H1 (cell line): Measurements from ENCODE around the gene AMOTL2. TPM values are rescaled to one million over a fixed set of nuclear protein-coding genes. Genes with fewer than 3 reads are reported as not detected.

ENCODE experiments used
- CTCF ChIA-PET: fragments of 300-600 bp; sonication (Branson Sonifier 250); formaldehyde crosslinking; loops from one replicate; lab custom pipeline; 2021; ENCODE audit not compliant: partially characterized antibody; lab: Charles Lee
- POLR2A ChIA-PET: fragments of 300-600 bp; sonication (Branson Sonifier 250); formaldehyde crosslinking; loops from one replicate; lab custom pipeline; 2021; ENCODE audit warnings: inconsistent platforms; ENCODE audit not compliant: partially characterized antibody; lab: Charles Lee
- DNase-seq, 2 experiments: peaks; one replicate each; pipeline versions ENCODE4 v3.0.0 to v3.0.0-alpha.2; 2010 to 2022; ENCODE audit warnings: low spot score in 2 of 2, low read depth in 1 of 2, mixed read lengths in 1 of 2
- FAIRE-seq: peaks from 2 replicates; lab custom pipeline; 2011; peaks lifted over from hg19 to GRCh38; lab: Jason Lieb, UNC
- H2AFZ ChIP-seq: 2 replicates; pipeline ENCODE4 v1.8.1; 2012; ENCODE audit warnings: low read length, inconsistent platforms
- H2AK5ac ChIP-seq: 2 replicates; pipeline ENCODE4 v1.6.1; 2013; ENCODE audit warnings: low read depth, low read length
- H2BK120ac ChIP-seq: replicated peaks from 2 replicates; pipeline ENCODE3; 2013; ENCODE audit warnings: low read depth, low read length, inconsistent platforms
- H2BK12ac ChIP-seq: 2 replicates; pipeline ENCODE4 v1.6.1; 2013; ENCODE audit warnings: low read depth, low read length
- H2BK15ac ChIP-seq: 2 replicates; pipeline ENCODE4 v1.6.1; 2013; ENCODE audit warnings: low read length
- H2BK20ac ChIP-seq: 2 replicates; pipeline ENCODE4 v1.6.1; 2013; ENCODE audit warnings: low read length
- H2BK5ac ChIP-seq: 2 replicates; pipeline ENCODE4 v1.6.1; 2013; ENCODE audit warnings: low read depth, low read length
- H3K14ac ChIP-seq: 2 replicates; pipeline ENCODE4 v1.6.1; 2013; ENCODE audit warnings: inconsistent platforms; ENCODE audit not compliant: insufficient read length
- H3K18ac ChIP-seq: 2 replicates; pipeline ENCODE4 v1.6.1; 2013; ENCODE audit warnings: low read length; ENCODE audit errors: extremely low read depth
- H3K23ac ChIP-seq: 2 replicates; pipeline ENCODE4 v1.6.1; 2013; ENCODE audit warnings: inconsistent platforms; ENCODE audit not compliant: insufficient read length
- H3K23me2 ChIP-seq: 2 replicates; pipeline ENCODE4 v1.6.1; 2013; ENCODE audit warnings: low read depth, low read length
- H3K27ac ChIP-seq: 2 replicates; pipeline ENCODE4 v1.6.1; 2011; ENCODE audit warnings: low read depth, low read length, inconsistent platforms
- H3K27me3 ChIP-seq, 4 experiments: replicated peaks in 1 of 4; 1 replicate in 1 of 4; 2 replicates in 3 of 4; pipeline versions ENCODE4 v1.6.1 to v1.8.1; 2011 to 2013; ENCODE audit warnings: low read length in 3 of 4, mild to moderate bottlenecking in 3 of 4, inconsistent platforms in 2 of 4, mixed read lengths in 2 of 4, moderate library complexity in 1 of 4; ENCODE audit not compliant: control insufficient read depth in 3 of 4, insufficient read depth in 3 of 4; ENCODE audit errors: extremely low read depth in 1 of 4
- H3K36me3 ChIP-seq, 4 experiments: 2 replicates each; pipeline versions ENCODE4 v1.6.1 to v1.8.1; 2011 to 2013; ENCODE audit warnings: mild to moderate bottlenecking in 4 of 4, low read length in 3 of 4, moderate library complexity in 2 of 4, control low read depth in 1 of 4, inconsistent platforms in 1 of 4; ENCODE audit not compliant: insufficient read depth in 4 of 4, control insufficient read depth in 2 of 4
- H3K4ac ChIP-seq: replicated peaks from 2 replicates; pipeline ENCODE3; 2013; ENCODE audit warnings: low read length, low read depth, mixed read lengths, inconsistent platforms; ENCODE audit not compliant: insufficient read length
- H3K4me1 ChIP-seq, 4 experiments: replicated peaks in 1 of 4; 1 replicate in 1 of 4; 2 replicates in 3 of 4; pipeline versions ENCODE4 v1.6.1 to v1.8.1; 2011 to 2013; ENCODE audit warnings: low read length in 3 of 4, inconsistent platforms in 2 of 4, mixed read lengths in 1 of 4; ENCODE audit not compliant: insufficient read depth in 4 of 4, control insufficient read depth in 3 of 4
- H3K4me2 ChIP-seq, 2 experiments: 2 replicates each; pipeline versions ENCODE4 v1.6.1 to v1.8.1; 2011 to 2013; ENCODE audit warnings: low read depth in 2 of 2, low read length in 2 of 2, control low read depth in 1 of 2, inconsistent platforms in 1 of 2, mild to moderate bottlenecking in 1 of 2; ENCODE audit not compliant: insufficient read depth in 1 of 2
- H3K4me3 ChIP-seq, 4 experiments: fragments of 200-600, 300-600 bp in 1 of 4; sonication (generic), shearing (Covaris generic), sonication (Bioruptor Twin) in 1 of 4; 2 replicates each; pipeline versions ENCODE4 v1.5.1 to v1.8.1; 2011 to 2016; ENCODE audit warnings: low read length in 4 of 4, low read depth in 3 of 4, control low read depth in 2 of 4, inconsistent platforms in 2 of 4, mild to moderate bottlenecking in 2 of 4, mixed read lengths in 1 of 4, moderate library complexity in 1 of 4; ENCODE audit not compliant: insufficient read depth in 2 of 4; ENCODE audit errors: extremely low read depth in 1 of 4
- H3K56ac ChIP-seq: replicated peaks from 2 replicates; pipeline ENCODE3; 2013; ENCODE audit warnings: low read depth, mild to moderate bottlenecking, mixed read lengths, low read length, inconsistent platforms; ENCODE audit not compliant: insufficient read length
- H3K79me1 ChIP-seq: 2 replicates; pipeline ENCODE4 v1.6.1; 2013; ENCODE audit warnings: low read depth, low read length, control low read depth
- H3K79me2 ChIP-seq, 2 experiments: 2 replicates each; pipeline versions ENCODE4 v1.6.1 to v1.8.1; 2012 to 2013; ENCODE audit warnings: low read length in 2 of 2, mild to moderate bottlenecking in 2 of 2, inconsistent platforms in 1 of 2; ENCODE audit not compliant: insufficient read depth in 2 of 2, control insufficient read depth in 1 of 2
- H3K9ac ChIP-seq, 4 experiments: replicated peaks in 1 of 4; 1 replicate in 1 of 4; 2 replicates in 3 of 4; pipeline versions ENCODE4 v1.6.1 to v1.8.1; 2011 to 2013; ENCODE audit warnings: low read depth in 3 of 4, low read length in 3 of 4, control low read depth in 2 of 4, mild to moderate bottlenecking in 2 of 4, moderate library complexity in 2 of 4, inconsistent platforms in 1 of 4; ENCODE audit errors: extremely low read depth in 1 of 4
- H3K9me3 ChIP-seq, 2 experiments: 2 replicates each; pipeline versions ENCODE4 v1.6.1 to v1.8.1; 2012 to 2013; ENCODE audit warnings: mild to moderate bottlenecking in 2 of 2, moderate library complexity in 2 of 2, control low read depth in 1 of 2, inconsistent platforms in 1 of 2, low read depth in 1 of 2, low read length in 1 of 2, mixed read lengths in 1 of 2; ENCODE audit not compliant: insufficient read depth in 2 of 2
- H4K20me1 ChIP-seq, 2 experiments: replicated peaks in 1 of 2; 2 replicates each; pipeline versions ENCODE3 to v1.8.1; 2011 to 2013; ENCODE audit warnings: inconsistent platforms in 2 of 2, low read length in 2 of 2, mild to moderate bottlenecking in 1 of 2; ENCODE audit not compliant: insufficient read depth in 2 of 2, control insufficient read depth in 1 of 2
- H4K5ac ChIP-seq: 2 replicates; pipeline ENCODE4 v1.6.1; 2013; ENCODE audit warnings: low read length, low read depth, mixed read lengths, inconsistent platforms; ENCODE audit not compliant: insufficient read length
- H4K8ac ChIP-seq: 2 replicates; pipeline ENCODE4 v1.8.0; 2013; ENCODE audit warnings: mild to moderate bottlenecking, moderate library complexity, low read length, inconsistent platforms; ENCODE audit not compliant: insufficient read depth; ENCODE audit errors: extremely low read depth
- H4K91ac ChIP-seq: replicated peaks from 2 replicates; pipeline ENCODE3; 2013; ENCODE audit warnings: low read length, mixed read lengths, inconsistent platforms; ENCODE audit not compliant: insufficient read length
- CEBPB ChIP-seq: IDR thresholded peaks from 2 replicates; pipeline ENCODE4 v1.6.1; 2012; ENCODE audit warnings: low read depth, low read length
- CHD1 ChIP-seq: IDR thresholded peaks from 2 replicates; pipeline ENCODE4 v1.6.1; 2012; ENCODE audit warnings: low read depth, low read length, improper control_type of control experiment
- EGR1 ChIP-seq: IDR thresholded peaks from 2 replicates; pipeline ENCODE4 v1.6.1; 2011; ENCODE audit warnings: low read depth, low read length, borderline replicate concordance
- HDAC6 ChIP-seq: IDR thresholded peaks from one replicate; pipeline ENCODE4 v1.7.1; 2012; ENCODE audit warnings: low read depth, mild to moderate bottlenecking, inconsistent platforms, low read length, moderate library complexity
- MAFK ChIP-seq: IDR thresholded peaks from 2 replicates; pipeline ENCODE4 v1.6.1; 2012; ENCODE audit warnings: low read depth, mild to moderate bottlenecking, improper control_type of control experiment, low read length
- PHF8 ChIP-seq: fragments of 200-600 bp; sonication (generic); conservative IDR thresholded peaks from 2 replicates; pipeline ENCODE4 v1.7.1; 2012; ENCODE audit warnings: low read depth, mild to moderate bottlenecking, inconsistent platforms, low read length, moderate library complexity
- POLR2A ChIP-seq, 2 experiments: IDR thresholded peaks; 1 replicate in 1 of 2; 2 replicates in 1 of 2; pipeline ENCODE4 v1.6.1; 2011; ENCODE audit warnings: low read depth in 2 of 2, low read length in 2 of 2, mild to moderate bottlenecking in 2 of 2; ENCODE audit errors: control extremely low read depth in 1 of 2
- RXRA ChIP-seq: IDR thresholded peaks from 2 replicates; pipeline ENCODE4 v1.6.1; 2011; ENCODE audit warnings: low read depth, mild to moderate bottlenecking, low read length, moderate library complexity; ENCODE audit not compliant: insufficient read depth
- SAP30 ChIP-seq: fragments of 300-600 bp; sonication (generic); IDR thresholded peaks from 2 replicates; pipeline ENCODE4 v1.7.1; 2012; ENCODE audit warnings: low read length, moderate library complexity, mild to moderate bottlenecking, inconsistent platforms; ENCODE audit not compliant: insufficient read depth, insufficient replicate concordance
- SIRT6 ChIP-seq: IDR thresholded peaks from one replicate; pipeline ENCODE4 v1.7.1; 2012; ENCODE audit warnings: low read length, inconsistent platforms
- TAF7 ChIP-seq: optimal IDR thresholded peaks from 2 replicates; pipeline ENCODE3; 2011; ENCODE audit warnings: low read depth, mild to moderate bottlenecking, inconsistent platforms, low read length, moderate library complexity, borderline replicate concordance
- WGBS, 2 experiments: shearing (Covaris generic) in 1 of 2; methylation state at CpG; one replicate each; pipeline versions ENCODE4 v1.1.6 to v1.1.7; 2013 to 2015; ENCODE audit warnings: low lambda C conversion rate in 2 of 2, mixed read lengths in 2 of 2, inconsistent platforms in 1 of 2, low coverage in 1 of 2, missing lambda C conversion rate in 1 of 2; ENCODE audit not compliant: insufficient replicate concordance in 2 of 2, insufficient coverage in 1 of 2, insufficient read length in 1 of 2; ENCODE audit errors: extremely low coverage in 1 of 2, missing lambda C conversion rate in 1 of 2; 5-methylcytosine and 5-hydroxymethylcytosine counted together
- polyA plus RNA-seq, 7 experiments: library from polyadenylated mRNA; depleted of rRNA in 3 of 7; stranded (reverse) in 5 of 7; unstranded in 2 of 7; fragments of >200 nt in 5 of 7; fragments of 200-250 nt in 2 of 7; gene quantifications; 1 replicate in 5 of 7; 2 replicates in 1 of 7; 4 replicates in 1 of 7; pipeline versions ENCODE4 v1.2.1 to v1.2.3, GENCODE V29; 2011 to 2013; ENCODE audit warnings: missing spikeins in 2 of 7, mixed read lengths in 2 of 7
- total RNA-seq: library from RNA; stranded (reverse); fragmentation: NEBNext Ultra II Directional; extraction: Animal tissue kit (Norgen Biotek cat#: 25700); gene quantifications from 2 replicates; pipeline ENCODE4 v1.2.1, GENCODE V29; 2021
- TF ChIP-seq, protein P1 (sequence below): IDR thresholded peaks from 2 replicates; pipeline ENCODE4 v1.6.1; 2012; ENCODE audit warnings: low read length, inconsistent platforms

Gene AMOTL2
- total and polyA plus RNA-seq, 2 of the 8 experiments (the other 6 are each of a cell fraction or from before 2014, with no cell fraction given), result 19.0 to 63.7 TPM

DNA sequence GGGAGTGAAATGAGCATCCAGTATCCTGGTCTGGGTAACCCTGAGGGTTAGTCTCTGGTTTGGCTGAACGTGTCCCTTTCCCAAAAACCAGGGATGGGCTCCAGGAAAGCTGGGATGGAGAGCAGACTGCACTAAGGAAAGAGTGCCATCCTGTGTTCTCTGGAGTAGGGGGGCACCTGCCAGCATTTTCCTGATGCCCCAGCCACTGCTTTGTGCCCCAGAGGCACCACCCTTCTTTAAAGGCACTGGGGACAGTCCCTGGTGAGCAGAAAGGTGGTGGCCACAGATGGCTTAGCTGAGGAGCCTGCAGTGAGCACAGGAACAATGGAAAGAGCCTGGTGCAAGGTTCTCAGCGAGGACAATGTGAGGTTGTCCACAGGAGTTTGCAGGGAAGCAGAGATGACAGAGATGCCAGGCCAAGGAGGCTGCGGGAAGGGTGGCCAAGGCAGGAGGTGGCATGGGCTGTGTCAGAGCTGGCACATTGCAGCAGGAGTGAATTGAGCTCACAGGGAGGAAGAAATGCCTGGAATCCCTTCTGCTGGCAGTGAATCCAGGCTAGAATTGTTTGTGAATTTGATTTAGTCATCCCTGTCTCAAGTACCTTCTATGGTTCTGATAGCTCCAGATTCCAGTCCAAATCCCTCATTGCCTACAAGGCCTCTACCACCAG, 39.9 kb downstream of the AMOTL2 start:
- Histone ChIP-seq H3K14ac (no peak overlapping the region), H3K79me2 (no peaks in the 10 kb centered on the region), H2BK15ac (peak overlapping the region; percentile 65; the same call in 1 of the 2 replicates), H3K36me3 (no peaks in the 10 kb centered on the region), H3K18ac (peak overlapping the region; percentile 72), H2BK5ac (peak overlapping the region; percentile 77; the same call in 1 of the 2 replicates), H3K56ac (no peak overlapping the region), H3K4me1 (peaks cover 6 to 24% (median 13%) of the 10 kb centered on the region in 4 experiments), H3K27ac (no peak overlapping the region), H3K23me2 (no peaks in the 10 kb centered on the region), H2BK120ac (no peak overlapping the region), H4K5ac (no peak overlapping the region), H2AFZ (no peak overlapping the region), H4K91ac (peak overlapping the region; percentile 63), H2BK20ac (peak overlapping the region; percentile 99), H3K4ac (no peak overlapping the region), H3K79me1 (no peaks in the 10 kb centered on the region), H4K20me1 (no peaks in the 10 kb centered on the region), H3K4me3 (no peak overlapping the region), H2BK12ac (peak overlapping the region; percentile 96), H4K8ac (no peak overlapping the region), H3K23ac (no peak overlapping the region), H3K9ac (no peak overlapping the region), H3K4me2 (no peak overlapping the region), H3K9me3 (no peaks in the 10 kb centered on the region), H2AK5ac (peak overlapping the region; percentile 82), H3K27me3 (no peaks in the 10 kb centered on the region)
- ChIA-PET POLR2A (interaction anchor here (0.9 to 43.9 kb wide), 4 partner anchors 9 to 31 kb away, joined by 3 to 1731 read pairs (median 8); partner anchors contain the start of gene AMOTL2), CTCF (interaction anchor here (0.9 to 6.0 kb wide), 8 partner anchors 11 to 142 kb away, joined by 3 to 31 read pairs (median 4); no protein-coding TSS in a partner anchor)
- DNase-seq (no peak), FAIRE-seq (no peak)
- WGBS, 2 experiments, result 90% methylated on average over 3 of the region's 3 CpGs; no CpG with 5 or more reads in 1 of the 2 experiments
- TF ChIP-seq SAP30, result no peak
- TF ChIP-seq EGR1, result no peak
- TF ChIP-seq MAFK, result no peak
- TF ChIP-seq SIRT6, result no peak
- no peak for TF ChIP-seq POLR2A (IDR thresholded peaks at IDR 0.05; ENCODE audit: control extremely low read depth in 1 of 2, low read depth in 2 of 2, low read length in 2 of 2)
- TF ChIP-seq RXRA, result no peak
- no peak for TF ChIP-seq CEBPB
- TF ChIP-seq HDAC6, result no peak
- TF ChIP-seq CHD1, result no peak
- no peak for TF ChIP-seq PHF8
- TF ChIP-seq, protein P1, sequence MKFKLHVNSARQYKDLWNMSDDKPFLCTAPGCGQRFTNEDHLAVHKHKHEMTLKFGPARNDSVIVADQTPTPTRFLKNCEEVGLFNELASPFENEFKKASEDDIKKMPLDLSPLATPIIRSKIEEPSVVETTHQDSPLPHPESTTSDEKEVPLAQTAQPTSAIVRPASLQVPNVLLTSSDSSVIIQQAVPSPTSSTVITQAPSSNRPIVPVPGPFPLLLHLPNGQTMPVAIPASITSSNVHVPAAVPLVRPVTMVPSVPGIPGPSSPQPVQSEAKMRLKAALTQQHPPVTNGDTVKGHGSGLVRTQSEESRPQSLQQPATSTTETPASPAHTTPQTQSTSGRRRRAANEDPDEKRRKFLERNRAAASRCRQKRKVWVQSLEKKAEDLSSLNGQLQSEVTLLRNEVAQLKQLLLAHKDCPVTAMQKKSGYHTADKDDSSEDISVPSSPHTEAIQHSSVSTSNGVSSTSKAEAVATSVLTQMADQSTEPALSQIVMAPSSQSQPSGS, result no peak
- no peak for TF ChIP-seq TAF7
